Measurements from ENCODE around the gene ATP6V1A.
"Not testable (repeated sequence)": the region's sequence is repeated elsewhere in the genome, so short reads cannot be mapped to it uniquely, and the experiment has no call there.

Gene ATP6V1A

DNA sequence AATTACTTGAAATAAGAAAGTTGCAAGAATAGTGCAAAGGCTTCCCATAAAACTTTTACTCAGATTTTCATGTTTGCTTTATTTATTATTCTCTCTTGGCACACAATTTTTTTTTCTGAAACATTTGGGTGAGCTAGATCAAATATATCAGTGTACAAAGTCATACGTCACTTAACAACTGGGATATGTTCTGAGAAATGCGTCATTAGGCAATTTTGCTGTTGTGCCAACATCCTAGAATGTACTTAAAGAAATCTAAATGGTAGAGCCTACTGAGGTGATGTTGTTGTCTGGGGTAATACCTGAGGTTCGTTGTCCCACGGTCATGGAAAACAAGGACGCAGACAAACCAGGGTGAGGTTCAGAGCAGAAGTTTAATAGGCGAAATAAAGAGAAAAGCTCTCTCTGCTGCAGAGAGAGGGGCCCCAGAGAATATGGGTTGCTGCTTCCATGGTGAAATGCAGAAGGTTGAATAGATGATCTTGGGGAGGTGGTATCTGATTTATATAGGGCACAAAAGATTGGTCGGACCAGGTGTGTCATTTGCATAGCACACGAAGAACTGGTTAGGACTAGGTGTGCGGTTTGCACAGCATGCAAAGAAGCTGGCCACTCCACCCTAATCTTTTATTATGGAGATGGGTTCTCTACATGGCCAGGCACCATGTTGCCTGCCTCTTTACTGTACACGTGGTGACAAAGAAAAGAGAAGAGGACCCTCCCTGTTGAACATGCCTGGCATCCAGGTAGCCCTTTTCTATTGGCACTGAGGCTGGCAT is 82.9 kb downstream of the ATP6V1A start:
- no peak for DNase-seq

- no peak for DNase-seq
Measured at GRCh38 chr3:113831103-113831355, 84.2 kb downstream of the ATP6V1A start.

DNA sequence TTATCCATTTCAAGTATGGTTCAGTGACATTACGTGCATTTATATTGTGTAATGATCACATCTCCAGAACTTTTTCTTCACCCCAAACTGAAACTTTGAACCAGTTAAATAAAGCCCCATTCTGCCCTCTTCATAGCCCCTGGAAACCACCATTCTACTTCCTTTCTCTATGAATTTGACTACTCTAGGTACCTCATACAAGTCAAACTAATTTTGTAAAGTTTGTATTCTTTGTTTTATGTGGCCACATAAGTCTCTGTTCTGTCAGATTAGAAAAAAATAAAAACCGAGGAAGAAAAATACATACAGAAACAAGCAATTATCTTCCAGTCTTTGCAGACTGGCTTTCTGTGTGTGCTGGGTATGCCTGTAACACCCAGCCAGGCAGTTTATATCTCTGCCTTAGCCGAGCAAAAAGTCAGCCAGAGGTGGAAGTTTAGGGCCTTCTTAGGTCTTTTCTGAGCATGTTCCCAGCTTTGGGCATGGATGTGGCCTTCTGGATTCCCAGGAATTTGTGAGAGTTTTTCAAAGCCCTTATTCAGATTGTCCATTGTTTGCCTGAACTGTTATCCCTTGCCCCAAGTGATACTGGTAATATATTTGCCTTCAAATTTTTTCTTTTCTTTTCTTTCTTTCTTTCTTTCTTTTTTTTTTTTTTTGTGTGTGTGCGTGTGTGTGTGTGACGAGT is 85.8 kb downstream of the ATP6V1A start:
- no peak for DNase-seq

DNA sequence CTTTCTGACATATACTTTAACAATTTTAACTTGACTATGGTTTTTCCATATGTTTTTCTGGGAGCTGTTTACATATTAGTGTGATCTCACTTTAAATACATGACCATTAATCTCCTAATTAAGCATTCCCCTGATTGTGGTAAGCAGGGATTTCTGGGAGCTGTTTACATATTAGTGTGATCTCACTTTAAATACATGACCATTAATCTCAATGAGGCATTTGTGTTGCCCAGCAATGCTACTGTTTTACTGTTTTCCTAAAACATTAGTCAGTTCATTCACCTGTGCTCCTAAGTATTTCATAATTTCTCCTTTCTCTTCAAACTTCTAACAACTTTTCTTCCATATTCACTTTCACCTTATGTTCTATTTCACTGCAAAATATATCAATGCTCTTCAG is 88.1 kb downstream of the ATP6V1A start:
- no peak for DNase-seq

DNA sequence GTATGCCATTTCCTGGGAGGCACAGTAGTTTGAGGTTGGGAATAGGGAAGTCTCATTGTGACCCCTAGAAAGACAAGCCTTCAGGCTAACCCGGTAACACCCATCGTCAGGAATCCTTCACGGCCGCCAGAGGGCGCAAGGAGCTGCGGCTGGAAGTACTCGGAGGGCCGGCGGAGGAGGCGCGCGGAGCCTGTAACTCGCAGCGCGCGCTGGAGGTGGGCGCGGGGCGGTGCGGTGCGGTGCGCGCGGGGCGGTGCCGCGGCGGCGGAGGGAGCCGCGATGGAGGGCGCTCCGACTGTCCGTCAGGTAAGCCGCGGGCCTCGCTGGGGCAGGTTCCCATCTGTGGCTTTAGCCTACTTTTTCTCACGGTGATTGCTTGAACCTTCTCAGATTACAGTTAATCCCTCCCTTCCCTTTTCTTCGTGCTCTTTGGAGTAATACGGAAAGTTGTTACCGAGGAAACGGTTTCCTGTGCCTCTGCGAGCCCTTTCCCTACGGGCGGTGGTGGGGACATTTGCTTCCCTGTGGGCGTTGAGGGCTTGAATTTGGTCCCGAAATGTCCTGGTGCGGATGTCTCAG is 91.9 kb downstream of the ATP6V1A start, which contains the start of gene GRAMD1C:
TSS of gene GRAMD1C (plus strand) at position 158 of the 579 bp plus-strand sequence. CDS start at position 280, 122 bp downstream.
- peak; percentile 83 to 87 for DNase-seq

- DNase-seq = no peak
Measured at GRCh38 chr3:113839551-113839950, 92.7 kb downstream of the ATP6V1A start.

DNA sequence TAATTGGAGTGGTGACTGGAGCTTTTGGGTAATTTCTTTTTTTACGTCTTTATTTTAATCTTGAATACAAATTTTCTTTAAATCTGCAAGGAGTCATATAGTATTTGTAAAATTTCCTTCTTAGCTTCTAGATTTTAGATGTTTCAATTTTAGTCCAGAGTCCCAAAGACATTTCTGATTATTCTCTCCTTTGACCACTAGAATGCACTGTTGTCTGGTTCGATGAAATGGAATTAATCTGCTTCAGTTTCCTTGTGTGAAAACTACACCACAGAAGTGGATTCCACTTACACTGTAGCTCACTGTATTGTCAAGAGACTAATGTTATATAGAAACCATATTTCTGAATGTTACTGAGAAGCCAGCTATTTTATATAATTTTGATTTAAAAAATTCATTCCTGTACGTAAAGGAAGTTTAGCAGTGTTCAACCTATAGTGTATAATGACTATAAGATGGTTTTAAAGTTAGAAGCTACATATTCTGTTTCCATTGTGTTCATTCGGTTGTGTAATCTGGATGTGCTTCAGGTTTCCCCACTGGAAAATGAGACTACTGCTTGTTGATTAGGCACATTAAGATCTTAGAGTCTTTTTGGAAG is 97.9 kb downstream of the ATP6V1A start:
- DNase-seq = no peak

GRCh38 chr3:113847247-113847646 is 100.4 kb downstream of the ATP6V1A start:
- DNase-seq = no peak

- no peak for DNase-seq
Measured at GRCh38 chr3:113847664-113848461, 101.0 kb downstream of the ATP6V1A start.

DNA sequence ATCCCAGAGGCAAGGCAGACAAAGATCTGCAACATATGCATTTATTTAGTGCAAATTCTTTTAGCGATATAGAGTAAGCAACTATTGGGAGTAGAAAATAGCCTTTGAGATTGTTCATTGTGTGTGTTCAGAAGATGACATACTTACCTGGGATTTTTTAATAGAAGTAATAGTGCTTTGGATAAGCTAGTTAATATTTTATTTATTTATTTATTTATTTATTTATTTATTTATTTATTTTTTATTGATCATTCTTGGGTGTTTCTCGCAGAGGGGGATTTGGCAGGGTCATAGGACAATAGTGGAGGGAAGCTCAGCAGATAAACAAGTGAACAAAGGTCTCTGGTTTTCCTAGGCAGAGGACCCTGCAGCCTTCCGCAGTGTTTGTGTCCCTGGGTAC is 102.2 kb downstream of the ATP6V1A start:
- not testable (repeated sequence) for DNase-seq

DNA sequence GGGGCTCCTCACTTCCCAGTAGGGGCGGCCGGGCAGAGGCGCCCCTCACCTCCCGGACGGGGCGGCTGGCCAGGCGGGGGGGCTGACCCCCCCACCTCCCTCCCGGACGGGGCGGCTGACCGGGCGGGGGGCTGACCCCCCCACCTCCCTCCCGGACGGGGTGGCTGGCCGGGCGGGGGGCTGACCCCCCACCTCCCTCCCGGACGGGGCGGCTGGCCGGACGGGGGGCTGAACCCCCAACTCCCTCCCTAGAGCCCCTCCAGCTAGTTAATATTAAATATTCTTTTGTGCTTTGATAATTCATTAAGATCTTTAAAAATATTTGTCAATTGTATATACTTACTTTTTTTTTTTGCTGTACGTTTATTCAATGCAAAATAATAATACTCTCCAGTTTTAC is 103.0 kb downstream of the ATP6V1A start:
- DNase-seq = not testable (repeated sequence)

DNA sequence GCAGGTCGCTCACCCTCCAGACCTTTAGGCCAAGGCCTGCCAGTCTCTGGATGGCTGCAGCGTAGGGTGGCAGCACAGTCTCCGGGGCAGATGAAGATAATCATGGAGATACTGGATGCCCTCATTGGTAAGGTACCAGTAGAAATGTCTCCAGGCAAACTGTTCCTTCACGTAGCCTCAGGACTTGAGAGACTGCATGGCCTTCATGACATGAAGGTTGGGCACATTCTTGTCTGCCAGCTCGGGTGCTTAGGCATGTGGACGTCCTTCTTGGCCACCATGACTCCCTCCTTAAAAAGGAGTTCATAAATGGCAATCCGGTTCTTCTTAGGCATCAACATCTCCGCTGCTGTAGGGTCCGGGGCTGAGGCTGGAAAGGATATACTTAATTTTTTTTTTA is 103.6 kb downstream of the ATP6V1A start:
- DNase-seq = not testable (repeated sequence)

DNA sequence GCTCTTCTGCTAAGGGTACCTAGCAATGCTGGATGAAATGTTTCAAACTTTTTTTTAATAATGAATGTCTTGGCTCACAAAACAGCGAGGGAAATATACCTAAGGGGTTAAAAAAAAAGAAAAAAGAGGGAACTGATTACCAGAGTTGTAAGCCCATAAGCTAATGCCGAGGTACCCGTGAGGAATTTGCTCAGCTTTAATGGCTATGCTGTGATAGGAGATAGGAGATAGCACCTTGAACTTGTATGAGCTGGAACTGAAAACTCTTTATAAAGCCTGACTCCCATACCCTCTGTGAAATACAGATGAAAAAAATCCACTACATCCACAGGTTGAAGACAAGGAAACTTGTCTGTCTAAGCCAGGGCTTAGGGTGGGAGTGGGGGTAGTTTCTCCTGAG is 105.7 kb downstream of the ATP6V1A start:
- DNase-seq = no peak
